HG03095 (cell line): ENCODE data around the gene POFUT2.
"Not testable (repeated sequence)": the region's sequence is repeated elsewhere in the genome, so short reads cannot be mapped to it uniquely, and the experiment has no call there.

Experiments
- ATAC-seq: cut with Tn5 transposase; IDR thresholded peaks from one replicate; pipeline ENCODE4 v1.9.1; 2021; ENCODE audit warnings: moderate library complexity; ENCODE audit not compliant: unreplicated experiment

The POFUT2 gene

GRCh38 chr21:45326891-45327440 lies 39.3 kb upstream of the POFUT2 start:
- ATAC-seq: no peak

- no peak for ATAC-seq
These were observed 38.6 kb upstream of the POFUT2 start for GRCh38 chr21:45326169-45326851.

- no peak for ATAC-seq
These were observed 37.8 kb upstream of the POFUT2 start for GRCh38 chr21:45325206-45326168.

GRCh38 chr21:45324489-45325205 lies 37.0 kb upstream of the POFUT2 start:
- ATAC-seq: no peak

- no peak for ATAC-seq
These were observed 36.0 kb upstream of the POFUT2 start for GRCh38 chr21:45323487-45324311.

- ATAC-seq: no peak
These were observed 35.3 kb upstream of the POFUT2 start for GRCh38 chr21:45322960-45323461.

- no peak for ATAC-seq
These were observed 34.7 kb upstream of the POFUT2 start for GRCh38 chr21:45322231-45322959.

- no peak for ATAC-seq
These were observed 32.7 kb upstream of the POFUT2 start for GRCh38 chr21:45320261-45321025.

GRCh38 chr21:45319461-45320211 lies 31.9 kb upstream of the POFUT2 start:
- no peak for ATAC-seq

- ATAC-seq: no peak
These were observed 31.1 kb upstream of the POFUT2 start for GRCh38 chr21:45318556-45319404.

GRCh38 chr21:45318146-45318555 lies 30.5 kb upstream of the POFUT2 start:
- no peak for ATAC-seq

GRCh38 chr21:45317398-45318145 lies 29.9 kb upstream of the POFUT2 start:
- ATAC-seq: no peak

GRCh38 chr21:45316871-45317397 lies 29.2 kb upstream of the POFUT2 start:
- no peak for ATAC-seq

GRCh38 chr21:45315676-45316470 lies 28.2 kb upstream of the POFUT2 start:
- not testable (repeated sequence) for ATAC-seq

- no peak for ATAC-seq
These were observed 26.0 kb upstream of the POFUT2 start for GRCh38 chr21:45313682-45314081.
